BJ (cell line): ENCODE results near the gene MRPL41. TPM values are rescaled to one million over a fixed set of nuclear protein-coding genes. Genes with fewer than 3 reads are reported as not detected.

Source experiments
- CTCF ChIA-PET: fragments of 350-600 bp; formaldehyde crosslinking; extraction: SDS; loops from one replicate; lab custom pipeline; 2021; ENCODE audit warnings: antibody characterized with exemption, inconsistent platforms; lab: Yijun Ruan, JAX
- POLR2A ChIA-PET: fragments of 300-600 bp; sonication (Branson Sonifier 250); formaldehyde crosslinking; extraction: SDS; loops from one replicate; lab custom pipeline; 2021; ENCODE audit warnings: antibody characterized with exemption; lab: Charles Lee
- DNase-seq: peaks from one replicate; pipeline ENCODE4 v3.0.0-alpha.2; 2011; ENCODE audit warnings: low read depth
- H3K27me3 ChIP-seq: 2 replicates; pipeline ENCODE4 v1.6.0; 2011; ENCODE audit warnings: low read length; ENCODE audit not compliant: control insufficient read depth, insufficient read depth
- H3K36me3 ChIP-seq: 2 replicates; pipeline ENCODE4 v1.5.1; 2011; ENCODE audit warnings: low read length; ENCODE audit not compliant: control insufficient read depth, insufficient read depth
- H3K4me3 ChIP-seq: 2 replicates; pipeline ENCODE4 v1.5.1; 2011; ENCODE audit warnings: low read depth, mild to moderate bottlenecking, control low read depth, low read length
- polyA plus RNA-seq: library from polyadenylated mRNA; depleted of rRNA; stranded (reverse); fragments of >200 nt; gene quantifications from 2 replicates; pipeline ENCODE4 v1.2.3, GENCODE V29; 2011
- TF ChIP-seq, protein P1 (sequence below): IDR thresholded peaks from 2 replicates; pipeline ENCODE4 v1.5.1; 2011; ENCODE audit warnings: low read depth, mild to moderate bottlenecking, control low read depth, inconsistent platforms, low read length, moderate library complexity; ENCODE audit not compliant: insufficient read depth

MRPL41 gene
- polyA plus RNA-seq, 1 experiment = 28.7 TPM

DNA sequence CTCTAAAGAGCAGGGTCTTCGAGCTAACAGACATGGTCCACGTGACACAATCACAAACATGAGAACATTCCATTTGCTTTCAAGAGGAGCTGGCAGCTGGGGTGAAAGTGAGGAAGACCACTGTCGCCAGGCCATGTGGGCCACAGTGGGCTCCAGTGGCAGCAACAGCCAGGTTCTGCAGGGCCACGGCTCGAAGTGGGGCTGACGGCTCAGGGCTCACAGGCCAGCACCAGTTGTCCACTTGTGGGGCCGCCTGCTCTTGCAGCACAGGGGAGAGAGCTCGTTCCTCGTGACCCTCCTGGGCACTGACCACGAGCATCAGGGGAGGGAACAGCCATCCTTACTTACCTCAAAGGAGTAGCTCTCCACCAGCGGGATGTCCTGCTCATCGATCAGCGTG is 36.6 kb downstream of the MRPL41 start:
- CTCF ChIA-PET = interaction anchor here (1.0 to 2.6 kb wide), 5 partner anchors 9 to 85 kb away, joined by 3 to 26 read pairs (median 3); partner anchors contain the start of gene DPH7
- POLR2A ChIA-PET = no interaction called here
- peaks cover 29% of the 10 kb centered on the region for H3K36me3 ChIP-seq
- H3K4me3 ChIP-seq = no peak overlapping the region
- TF ChIP-seq, protein P1, sequence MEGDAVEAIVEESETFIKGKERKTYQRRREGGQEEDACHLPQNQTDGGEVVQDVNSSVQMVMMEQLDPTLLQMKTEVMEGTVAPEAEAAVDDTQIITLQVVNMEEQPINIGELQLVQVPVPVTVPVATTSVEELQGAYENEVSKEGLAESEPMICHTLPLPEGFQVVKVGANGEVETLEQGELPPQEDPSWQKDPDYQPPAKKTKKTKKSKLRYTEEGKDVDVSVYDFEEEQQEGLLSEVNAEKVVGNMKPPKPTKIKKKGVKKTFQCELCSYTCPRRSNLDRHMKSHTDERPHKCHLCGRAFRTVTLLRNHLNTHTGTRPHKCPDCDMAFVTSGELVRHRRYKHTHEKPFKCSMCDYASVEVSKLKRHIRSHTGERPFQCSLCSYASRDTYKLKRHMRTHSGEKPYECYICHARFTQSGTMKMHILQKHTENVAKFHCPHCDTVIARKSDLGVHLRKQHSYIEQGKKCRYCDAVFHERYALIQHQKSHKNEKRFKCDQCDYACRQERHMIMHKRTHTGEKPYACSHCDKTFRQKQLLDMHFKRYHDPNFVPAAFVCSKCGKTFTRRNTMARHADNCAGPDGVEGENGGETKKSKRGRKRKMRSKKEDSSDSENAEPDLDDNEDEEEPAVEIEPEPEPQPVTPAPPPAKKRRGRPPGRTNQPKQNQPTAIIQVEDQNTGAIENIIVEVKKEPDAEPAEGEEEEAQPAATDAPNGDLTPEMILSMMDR = no peak
- no peaks in the 10 kb centered on the region for H3K27me3 ChIP-seq
- DNase-seq = no peak

DNA sequence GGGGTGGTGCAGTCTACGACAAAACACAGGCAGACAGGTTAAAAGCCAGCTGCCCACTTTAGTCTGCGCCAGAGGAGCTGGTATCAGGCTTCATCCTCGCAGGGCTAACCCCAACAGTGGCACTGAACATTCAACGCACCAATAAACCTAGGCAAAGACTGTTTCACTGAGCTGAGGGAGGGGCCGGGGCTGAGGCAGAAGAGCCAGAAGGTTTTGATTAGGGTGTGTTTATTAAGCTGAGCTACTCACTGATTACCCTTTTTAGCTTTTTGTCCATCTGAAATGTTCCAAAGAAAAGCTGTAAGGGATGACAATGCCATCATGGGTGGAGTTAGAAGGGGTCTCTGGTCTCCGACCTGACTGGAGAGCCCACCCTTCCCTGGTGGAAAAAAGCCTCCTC is 37.2 kb downstream of the MRPL41 start:
- POLR2A ChIA-PET = no interaction called here
- H3K27me3 ChIP-seq = no peaks in the 10 kb centered on the region
- CTCF ChIA-PET = interaction anchor here (2.6 kb wide), 1 partner anchor 10 kb away, joined by 26 read pairs; the partner anchor contains the start of gene DPH7
- TF ChIP-seq, protein P1 = no peak
- DNase-seq = no peak
- peaks cover 26% of the 10 kb centered on the region for H3K36me3 ChIP-seq
- peak overlapping the region; percentile 70; the same call in 1 of the 2 replicates for H3K4me3 ChIP-seq

DNA sequence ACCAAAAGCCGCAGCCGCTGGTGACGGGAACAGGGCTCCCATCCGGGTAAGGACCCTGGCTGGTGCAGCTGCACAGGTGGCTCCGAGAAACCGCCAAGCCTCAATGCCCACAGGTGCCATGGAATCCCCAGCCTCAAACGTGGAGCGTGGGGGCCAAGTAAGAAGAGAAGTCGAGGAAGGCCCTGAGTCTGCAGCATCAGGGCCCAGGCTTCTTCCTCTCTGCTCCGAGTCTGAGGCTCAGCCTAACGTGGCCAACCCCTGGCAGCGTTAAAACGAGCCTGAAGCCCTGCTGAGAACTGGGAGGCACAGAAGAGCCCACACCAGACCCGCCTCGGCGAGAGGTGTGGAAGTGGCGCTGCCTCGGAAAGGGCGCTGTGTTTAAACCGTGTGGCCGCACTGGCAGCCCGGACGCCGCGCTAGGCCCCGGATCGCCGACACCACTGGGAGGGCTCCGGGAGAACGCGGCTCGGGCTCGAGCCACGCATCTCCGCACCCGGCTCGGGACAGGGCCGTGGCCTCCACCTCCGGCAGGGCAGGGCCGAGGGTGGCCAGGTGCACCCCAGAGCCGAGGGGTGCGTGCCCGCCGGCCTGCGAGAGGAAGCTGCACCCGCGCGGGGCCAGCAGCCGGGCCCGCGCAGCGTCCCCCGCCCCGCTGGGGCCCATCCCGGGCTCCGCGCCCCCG is 37.9 kb downstream of the MRPL41 start:
- CTCF ChIA-PET = interaction anchor here (2.6 kb wide), 1 partner anchor 11 kb away, joined by 26 read pairs; the partner anchor contains the start of gene DPH7
- peaks cover 20% of the 10 kb centered on the region for H3K36me3 ChIP-seq
- TF ChIP-seq, protein P1 = no peak
- peak overlapping the region; percentile 70 for H3K4me3 ChIP-seq
- POLR2A ChIA-PET = no interaction called here
- no peak for DNase-seq
- H3K27me3 ChIP-seq = no peaks in the 10 kb centered on the region

DNA sequence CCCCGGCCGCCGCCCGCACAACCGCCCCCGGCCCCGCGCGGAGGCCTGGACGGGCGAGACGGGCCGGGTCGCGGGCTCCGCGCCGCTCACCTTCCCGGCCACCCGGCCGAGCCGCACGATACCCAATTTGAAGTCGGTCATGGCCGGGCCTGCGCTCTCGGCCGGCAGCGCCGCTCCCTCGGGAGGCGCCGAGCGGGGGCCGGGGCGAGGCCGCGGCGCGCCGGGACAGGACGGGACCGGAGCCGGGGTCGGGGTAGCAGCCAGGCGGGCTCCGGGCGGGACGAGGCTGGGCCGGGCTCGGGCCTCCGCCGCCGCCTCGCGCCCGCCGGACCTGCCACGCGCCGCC is 38.4 kb downstream of the MRPL41 start:
- H3K4me3 ChIP-seq = peak overlapping the region; percentile 70
- peaks cover 19% of the 10 kb centered on the region for H3K36me3 ChIP-seq
- CTCF ChIA-PET = interaction anchor here (1.5 kb wide), 1 partner anchor 55 kb away, joined by 4 read pairs; no protein-coding TSS in a partner anchor
- TF ChIP-seq, protein P1 = no peak
- POLR2A ChIA-PET = no interaction called here
- no peak for DNase-seq
- no peaks in the 10 kb centered on the region for H3K27me3 ChIP-seq

DNA sequence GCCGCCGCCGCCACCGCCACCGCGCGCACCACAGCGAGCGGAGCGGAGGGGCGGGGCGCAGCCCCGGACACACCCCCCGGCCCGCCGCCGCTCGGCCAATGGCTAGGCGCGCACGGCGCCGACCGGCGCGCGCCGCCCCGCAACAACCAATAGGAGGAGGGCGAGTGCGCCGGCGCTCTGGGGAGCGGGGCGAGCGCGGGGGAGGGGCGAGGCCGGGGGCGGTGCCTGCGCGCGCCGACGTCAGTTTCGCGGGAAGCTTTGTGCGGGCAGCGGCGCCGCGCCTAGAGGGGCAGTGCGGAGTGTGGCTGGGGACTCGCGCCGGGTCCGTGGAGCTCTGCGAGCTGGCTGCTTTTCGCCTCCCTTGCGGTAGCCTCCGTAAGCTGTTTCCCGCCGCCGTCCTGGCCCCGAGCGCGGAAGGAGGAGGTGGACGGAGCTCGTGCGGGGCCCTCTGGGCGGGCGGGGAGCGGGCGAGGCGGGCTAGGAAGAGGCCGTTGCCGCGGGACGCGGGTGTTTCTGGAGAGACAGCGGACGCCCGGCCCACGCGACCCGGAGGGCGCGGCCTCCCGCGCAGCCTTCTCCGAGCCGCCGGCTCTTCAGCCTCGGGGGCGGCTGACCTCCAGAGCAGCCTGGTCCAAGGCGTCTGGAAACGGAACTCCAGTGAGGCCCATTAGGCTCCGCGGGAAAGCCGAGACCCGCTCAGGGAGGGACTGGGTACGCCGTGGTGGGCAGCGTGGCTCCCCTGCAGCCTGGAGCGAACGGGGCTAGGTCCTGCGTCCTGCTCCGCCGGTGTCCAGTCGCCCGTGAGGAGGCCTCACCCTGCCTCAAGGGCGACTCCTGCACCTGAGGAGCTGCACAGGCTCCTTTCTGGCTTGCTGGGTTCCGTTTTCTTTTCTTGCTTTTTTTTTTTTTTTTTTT is 39.0 kb downstream of the MRPL41 start, which contains the start of gene ZMYND19:
Gene ZMYND19 (minus strand): TSS at position 44 of the 915 bp plus-strand sequence. CDS start 249 bp downstream, outside the sequence.
- Histone ChIP-seq H3K27me3 (no peaks in the 10 kb centered on the region), H3K4me3 (peak within 1 kb of the TSS; percentile 86), H3K36me3 (peaks cover 17% of the 10 kb centered on the region)
- ChIA-PET POLR2A (no interaction called here), CTCF (interaction anchor here (1.5 kb wide), 1 partner anchor 55 kb away, joined by 4 read pairs; no protein-coding TSS in a partner anchor)
- TF ChIP-seq, protein P1 = no peak
- DNase-seq = no peak
